ENCODE data around the gene EDEM3. TPM values are rescaled to one million over a fixed set of nuclear protein-coding genes. Genes with fewer than 3 reads are reported as not detected.

Gene EDEM3
- total RNA-seq, 1 experiment from 2014 or later: 10.6 TPM

GRCh38 chr1:184649451-184649888 is 105.2 kb downstream of the EDEM3 start:
- TF ChIP-seq RELA (CRISPR knock-in tag; IDR thresholded peaks at IDR 0.05; ENCODE audit: borderline replicate concordance): no peak
- no peak for TF ChIP-seq CBFB (CRISPR knock-in tag; IDR thresholded peaks at IDR 0.05; ENCODE audit: low read depth)
- TF ChIP-seq E2F1 (CRISPR knock-in tag; IDR thresholded peaks at IDR 0.05): no peak
- TF ChIP-seq GTF2I (CRISPR knock-in tag; conservative IDR thresholded peaks at IDR 0.05): no peak
- TF ChIP-seq HMGXB4 (CRISPR knock-in tag; IDR thresholded peaks at IDR 0.05): no peak
- TF ChIP-seq TEAD4 (CRISPR knock-in tag; IDR thresholded peaks at IDR 0.05): no peak
- TF ChIP-seq HMGA2 (CRISPR knock-in tag; IDR thresholded peaks at IDR 0.05): no peak
- TF ChIP-seq JAZF1 (CRISPR knock-in tag; IDR thresholded peaks at IDR 0.05): no peak
- Mint-ChIP-seq H3K4me1 (no peaks in the 10 kb centered on the region), H3K27ac (no peak overlapping the region), H3K4me3 (no peak overlapping the region), H3K27me3 (ENCODE audit: low read depth) (peaks cover 6% of the 10 kb centered on the region), H3K36me3 (no peaks in the 10 kb centered on the region), H3K9me3 (peaks cover 34% of the 10 kb centered on the region)
- ATAC-seq: no peak
- no peak for DNase-seq (ENCODE audit: low spot score)
- ChIA-PET POLR2A (no interaction called here), CTCF (no interaction called here)

- Mint-ChIP-seq H3K27me3 (ENCODE audit: low read depth) (peaks cover 6% of the 10 kb centered on the region), H3K4me1 (no peaks in the 10 kb centered on the region), H3K27ac (no peak overlapping the region), H3K36me3 (no peaks in the 10 kb centered on the region), H3K4me3 (no peak overlapping the region), H3K9me3 (peaks cover 34% of the 10 kb centered on the region)
- TF ChIP-seq ZNF423 (CRISPR knock-in tag; IDR thresholded peaks at IDR 0.05): no peak
- no peak for TF ChIP-seq KAT7 (CRISPR knock-in tag; IDR thresholded peaks at IDR 0.05; ENCODE audit: borderline replicate concordance)
- no peak for TF ChIP-seq USF2 (CRISPR knock-in tag; IDR thresholded peaks at IDR 0.05)
- no peak for TF ChIP-seq RELA (CRISPR knock-in tag; IDR thresholded peaks at IDR 0.05; ENCODE audit: borderline replicate concordance)
- TF ChIP-seq STAT6 (CRISPR knock-in tag; conservative IDR thresholded peaks at IDR 0.05; ENCODE audit: low read depth): no peak
- TF ChIP-seq E2F5 (CRISPR knock-in tag; IDR thresholded peaks at IDR 0.05): no peak
- ChIA-PET POLR2A (no interaction called here), CTCF (no interaction called here)
- no peak for ATAC-seq
- DNase-seq (ENCODE audit: low spot score): no peak
Observed at GRCh38 chr1:184648856-184649201, 105.8 kb downstream of the EDEM3 start.

GRCh38 chr1:184648160-184648855 is 106.3 kb downstream of the EDEM3 start:
- no peaks in the 10 kb centered on the region for H3K4me1 Mint-ChIP-seq
- no peaks in the 10 kb centered on the region for H3K36me3 Mint-ChIP-seq
- peaks cover 34% of the 10 kb centered on the region for H3K9me3 Mint-ChIP-seq
- H3K27me3 Mint-ChIP-seq (ENCODE audit: low read depth): peaks cover 6% of the 10 kb centered on the region
- ChIA-PET CTCF (no interaction called here), POLR2A (no interaction called here)
- no peak for DNase-seq (ENCODE audit: low spot score)
- ATAC-seq: no peak
- no peak overlapping the region for H3K27ac Mint-ChIP-seq
- H3K4me3 Mint-ChIP-seq: no peak overlapping the region
- TF ChIP-seq CDX4 (CRISPR knock-in tag; IDR thresholded peaks at IDR 0.05; ENCODE audit: borderline replicate concordance): no peak
- no peak for TF ChIP-seq FOXP1 (CRISPR knock-in tag; IDR thresholded peaks at IDR 0.05; ENCODE audit: borderline replicate concordance)
- no peak for TF ChIP-seq GABPB1 (CRISPR knock-in tag; IDR thresholded peaks at IDR 0.05)
- no peak for TF ChIP-seq ZNF532 (CRISPR knock-in tag; IDR thresholded peaks at IDR 0.05; ENCODE audit: borderline replicate concordance)
- TF ChIP-seq ATF3 (CRISPR knock-in tag; conservative IDR thresholded peaks at IDR 0.05): no peak
- no peak for TF ChIP-seq PRRX2 (CRISPR knock-in tag; IDR thresholded peaks at IDR 0.05)
